Ishikawa (cell line): ENCODE data around the gene GABPA.

Experiments
- CEBPB ChIP-seq: IDR thresholded peaks from 2 replicates; pipeline ENCODE4 v1.6.1; 2012
- CREB1 ChIP-seq: IDR thresholded peaks from 2 replicates; pipeline ENCODE4 v1.6.1; 2012; ENCODE audit warnings: low read depth
- EGR1 ChIP-seq: IDR thresholded peaks from 2 replicates; pipeline ENCODE4 v1.6.1; 2012
- EP300 ChIP-seq: IDR thresholded peaks from 2 replicates; pipeline ENCODE4 v1.6.1; 2012; ENCODE audit warnings: borderline replicate concordance
- FOXM1 ChIP-seq: IDR thresholded peaks from 2 replicates; pipeline ENCODE4 v1.6.1; 2012; ENCODE audit warnings: low read depth, borderline replicate concordance
- MAX ChIP-seq: IDR thresholded peaks from 2 replicates; pipeline ENCODE4 v1.6.1; 2012
- NFIC ChIP-seq: IDR thresholded peaks from 2 replicates; pipeline ENCODE4 v1.6.1; 2012
- RAD21 ChIP-seq: IDR thresholded peaks from 2 replicates; pipeline ENCODE4 v1.6.1; 2012; ENCODE audit warnings: low read depth
- REST ChIP-seq: IDR thresholded peaks from 2 replicates; pipeline ENCODE4 v1.6.1; 2012; ENCODE audit warnings: low read depth, mild to moderate bottlenecking
- TAF1 ChIP-seq: IDR thresholded peaks from 2 replicates; pipeline ENCODE4 v1.6.1; 2012; ENCODE audit warnings: low read depth, mild to moderate bottlenecking
- TCF12 ChIP-seq: IDR thresholded peaks from 2 replicates; pipeline ENCODE4 v1.6.1; 2012; ENCODE audit warnings: low read depth
- TEAD4 ChIP-seq: IDR thresholded peaks from 2 replicates; pipeline ENCODE4 v1.6.1; 2012
- USF1 ChIP-seq: IDR thresholded peaks from 2 replicates; pipeline ENCODE4 v1.6.1; 2012
- YY1 ChIP-seq: IDR thresholded peaks from 2 replicates; pipeline ENCODE4 v1.6.1; 2012; ENCODE audit warnings: low read depth
- ZBTB7A ChIP-seq: IDR thresholded peaks from 2 replicates; pipeline ENCODE4 v1.6.1; 2012; ENCODE audit warnings: low read depth

GABPA gene

GRCh38 chr21:25734904-25735645 lies at the start of gene GABPA, which contains the start of gene ATP5PF:
Gene GABPA, plus strand, starts transcription at chr21:25734972. Its CDS starts 6,627 bp downstream, at chr21:25741599.
Gene ATP5PF, minus strand, starts transcription at chr21:25734904. Its CDS starts 5,110 bp downstream, at chr21:25729794.
- TF ChIP-seq USF1 = peak; percentile 28; the same call in 1 of the 2 replicates
- no peak; the same call in none of the 2 replicates for TF ChIP-seq ZBTB7A
- TF ChIP-seq RAD21 = no peak
- peak; percentile 73 for TF ChIP-seq EGR1
- peak; percentile 6 for TF ChIP-seq TAF1
- peak; percentile 93 for TF ChIP-seq YY1
- no peak; the same call in 1 of the 2 replicates for TF ChIP-seq EP300
- no peak for TF ChIP-seq REST
- TF ChIP-seq CREB1 = no peak; the same call in 1 of the 2 replicates
- TF ChIP-seq CEBPB = no peak
- TF ChIP-seq FOXM1 = peak; percentile 39; the same call in 1 of the 2 replicates
- 0 out of 2 replicates have a peak, but pooled peaks have one; percentile 10 for TF ChIP-seq NFIC
- no peak for TF ChIP-seq TEAD4
- TF ChIP-seq TCF12 = 0 out of 2 replicates have a peak, but pooled peaks have one; percentile 13
- peak; percentile 26; the same call in 1 of the 2 replicates for TF ChIP-seq MAX

- TF ChIP-seq TCF12 (no peak), TEAD4 (no peak), NFIC (no peak), CREB1 (no peak), TAF1 (no peak), YY1 (no peak), EP300 (no peak)
These were observed 47.0 kb upstream of the GABPA start for GRCh38 chr21:25687787-25688186.

- TF ChIP-seq MAX (no peak), ZBTB7A (no peak), CREB1 (no peak), TCF12 (no peak)
These were observed 46.3 kb upstream of the GABPA start for GRCh38 chr21:25688275-25689155.

- no peak for TF ChIP-seq RAD21
- no peak for TF ChIP-seq NFIC
- TF ChIP-seq CREB1 = no peak
- TF ChIP-seq TCF12 = no peak
- TF ChIP-seq EP300 = no peak
- TF ChIP-seq MAX = no peak
- no peak for TF ChIP-seq CEBPB
- TF ChIP-seq YY1 = no peak
- no peak for TF ChIP-seq EGR1
- no peak for TF ChIP-seq ZBTB7A
- TF ChIP-seq REST = no peak
- no peak for TF ChIP-seq TAF1
- no peak for TF ChIP-seq USF1
- TF ChIP-seq FOXM1 = no peak
- TF ChIP-seq TEAD4 = no peak
These were observed 45.5 kb upstream of the GABPA start for GRCh38 chr21:25689226-25689625.

GRCh38 chr21:25691976-25692375 lies 42.8 kb upstream of the GABPA start:
- TF ChIP-seq TCF12 (no peak), FOXM1 (no peak), EP300 (no peak)
